ENCODE measurements around the gene RSBN1L.

GRCh38 chr7:77831953-77832352, 135.7 kb downstream of the RSBN1L start:
- TF ChIP-seq EP300 (IDR thresholded peaks at IDR 0.05) = no peak
- no peak for TF ChIP-seq RCOR1 (IDR thresholded peaks at IDR 0.05; ENCODE audit: low read depth, low read length)
- no peak for TF ChIP-seq HOXA7 (CRISPR knock-in tag; IDR thresholded peaks at IDR 0.05)
- no peak for TF ChIP-seq MAFK (IDR thresholded peaks at IDR 0.05; ENCODE audit: partially characterized antibody)
- TF ChIP-seq CHD2 (IDR thresholded peaks at IDR 0.05; ENCODE audit: low read length, partially characterized antibody) = no peak
- TF ChIP-seq, protein P1, sequence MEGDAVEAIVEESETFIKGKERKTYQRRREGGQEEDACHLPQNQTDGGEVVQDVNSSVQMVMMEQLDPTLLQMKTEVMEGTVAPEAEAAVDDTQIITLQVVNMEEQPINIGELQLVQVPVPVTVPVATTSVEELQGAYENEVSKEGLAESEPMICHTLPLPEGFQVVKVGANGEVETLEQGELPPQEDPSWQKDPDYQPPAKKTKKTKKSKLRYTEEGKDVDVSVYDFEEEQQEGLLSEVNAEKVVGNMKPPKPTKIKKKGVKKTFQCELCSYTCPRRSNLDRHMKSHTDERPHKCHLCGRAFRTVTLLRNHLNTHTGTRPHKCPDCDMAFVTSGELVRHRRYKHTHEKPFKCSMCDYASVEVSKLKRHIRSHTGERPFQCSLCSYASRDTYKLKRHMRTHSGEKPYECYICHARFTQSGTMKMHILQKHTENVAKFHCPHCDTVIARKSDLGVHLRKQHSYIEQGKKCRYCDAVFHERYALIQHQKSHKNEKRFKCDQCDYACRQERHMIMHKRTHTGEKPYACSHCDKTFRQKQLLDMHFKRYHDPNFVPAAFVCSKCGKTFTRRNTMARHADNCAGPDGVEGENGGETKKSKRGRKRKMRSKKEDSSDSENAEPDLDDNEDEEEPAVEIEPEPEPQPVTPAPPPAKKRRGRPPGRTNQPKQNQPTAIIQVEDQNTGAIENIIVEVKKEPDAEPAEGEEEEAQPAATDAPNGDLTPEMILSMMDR (IDR thresholded peaks at IDR 0.05) = no peak
- TF ChIP-seq ELK1 (IDR thresholded peaks at IDR 0.05; ENCODE audit: low read depth, low read length) = no peak
